GM12875 (cell line): ENCODE measurements around the gene SERPINB5.

Source experiments
- H3K4me3 ChIP-seq: one replicate; pipeline ENCODE4 v1.5.1; 2011; ENCODE audit warnings: low read depth, low read length, control low read depth
- TF ChIP-seq, protein P1 (sequence below): IDR thresholded peaks from 2 replicates; pipeline ENCODE4 v1.5.1; 2011; ENCODE audit warnings: low read depth, mild to moderate bottlenecking, control low read depth, inconsistent platforms, low read length, moderate library complexity, borderline replicate concordance; ENCODE audit not compliant: insufficient read depth

Gene SERPINB5

GRCh38 chr18:63505566-63506335, 29.0 kb downstream of the SERPINB5 start:
- H3K4me3 ChIP-seq = no peak overlapping the region
- TF ChIP-seq, protein P1, sequence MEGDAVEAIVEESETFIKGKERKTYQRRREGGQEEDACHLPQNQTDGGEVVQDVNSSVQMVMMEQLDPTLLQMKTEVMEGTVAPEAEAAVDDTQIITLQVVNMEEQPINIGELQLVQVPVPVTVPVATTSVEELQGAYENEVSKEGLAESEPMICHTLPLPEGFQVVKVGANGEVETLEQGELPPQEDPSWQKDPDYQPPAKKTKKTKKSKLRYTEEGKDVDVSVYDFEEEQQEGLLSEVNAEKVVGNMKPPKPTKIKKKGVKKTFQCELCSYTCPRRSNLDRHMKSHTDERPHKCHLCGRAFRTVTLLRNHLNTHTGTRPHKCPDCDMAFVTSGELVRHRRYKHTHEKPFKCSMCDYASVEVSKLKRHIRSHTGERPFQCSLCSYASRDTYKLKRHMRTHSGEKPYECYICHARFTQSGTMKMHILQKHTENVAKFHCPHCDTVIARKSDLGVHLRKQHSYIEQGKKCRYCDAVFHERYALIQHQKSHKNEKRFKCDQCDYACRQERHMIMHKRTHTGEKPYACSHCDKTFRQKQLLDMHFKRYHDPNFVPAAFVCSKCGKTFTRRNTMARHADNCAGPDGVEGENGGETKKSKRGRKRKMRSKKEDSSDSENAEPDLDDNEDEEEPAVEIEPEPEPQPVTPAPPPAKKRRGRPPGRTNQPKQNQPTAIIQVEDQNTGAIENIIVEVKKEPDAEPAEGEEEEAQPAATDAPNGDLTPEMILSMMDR = peak; percentile 66

DNA sequence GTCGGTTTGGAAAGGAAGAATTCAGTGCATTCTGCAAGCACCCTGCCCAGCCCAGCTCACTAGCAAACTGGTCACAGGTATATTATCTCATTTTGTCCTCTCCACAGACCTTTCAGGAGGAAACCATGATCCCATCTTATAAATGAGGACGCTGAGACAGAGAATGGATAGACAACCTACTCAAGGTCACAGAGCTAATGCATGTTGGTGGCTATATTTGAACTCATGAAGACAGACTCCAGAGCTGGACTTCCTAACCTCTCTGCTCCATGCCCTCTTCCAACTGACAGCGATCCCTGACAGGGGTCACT, 29.5 kb downstream of the SERPINB5 start:
- TF ChIP-seq, protein P1 = no peak
- no peak overlapping the region for H3K4me3 ChIP-seq

DNA sequence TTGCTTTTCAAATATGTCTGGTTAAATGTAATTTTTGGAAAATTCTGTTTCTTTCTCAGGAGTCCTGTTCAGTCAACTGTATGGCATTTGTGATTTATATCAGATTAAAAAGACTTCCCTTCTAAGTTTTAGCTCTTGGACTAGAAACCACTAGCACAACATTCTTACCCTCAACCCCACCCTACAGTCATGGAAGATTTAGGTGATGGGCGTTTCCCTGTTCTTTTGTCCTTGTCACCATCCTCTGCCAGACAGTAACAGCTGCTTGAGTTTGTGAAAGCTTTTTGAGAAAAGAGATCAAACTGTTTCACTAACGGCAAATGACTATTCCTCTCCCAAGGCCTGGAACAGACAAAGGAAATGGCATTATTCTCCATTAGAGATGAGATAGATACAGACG, 31.8 kb downstream of the SERPINB5 start:
- no peak overlapping the region for H3K4me3 ChIP-seq
- TF ChIP-seq, protein P1 = no peak

DNA sequence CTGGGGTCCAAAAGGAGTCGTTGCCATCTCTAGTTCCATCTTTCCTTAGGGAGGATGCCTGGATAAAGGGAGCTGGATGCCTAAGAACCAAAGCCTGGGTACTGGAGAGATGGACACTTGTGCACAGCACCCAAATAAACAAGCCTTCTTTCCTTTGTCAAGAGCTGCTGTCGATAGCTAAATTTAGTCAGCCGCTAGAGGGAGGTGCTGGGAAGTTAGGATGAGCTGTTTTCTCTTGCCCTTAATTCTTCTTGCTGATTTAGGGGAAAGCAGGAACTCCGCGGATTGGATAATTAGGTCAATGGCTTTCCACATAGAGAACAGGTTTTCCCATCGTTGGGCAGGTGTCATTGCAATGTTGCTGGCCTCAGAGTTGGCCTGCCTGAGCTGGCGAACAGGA, 34.5 kb downstream of the SERPINB5 start:
- TF ChIP-seq, protein P1 = peak; percentile 51; the same call in 1 of the 2 replicates
- no peak overlapping the region for H3K4me3 ChIP-seq

GRCh38 chr18:63514326-63514725, 37.6 kb downstream of the SERPINB5 start:
- no peak overlapping the region for H3K4me3 ChIP-seq
- TF ChIP-seq, protein P1 = no peak

- TF ChIP-seq, protein P1 = no peak
- no peak overlapping the region for H3K4me3 ChIP-seq
Observed at GRCh38 chr18:63514888-63515678, 38.3 kb downstream of the SERPINB5 start.

- TF ChIP-seq, protein P1 = no peak
- no peak overlapping the region for H3K4me3 ChIP-seq
Observed at GRCh38 chr18:63515801-63516200, 39.0 kb downstream of the SERPINB5 start.
